ACHN (cell line): ENCODE measurements around the gene HGFAC.

Experiments
- DNase-seq: peaks from one replicate; pipeline ENCODE4 v3.0.0-alpha.2; 2015
- in situ Hi-C: cut with HindIII; loops from 2 replicates; pipeline ENCODE4 v1.10.0; 2017; ENCODE audit warnings: low sequenced_read_pairs, low pct_ligation_motif_present, low pct_unique_long_range_greater_than_20kb

Gene HGFAC

GRCh38 chr4:3466691-3467600, 25.2 kb downstream of the HGFAC start:
- no peak for DNase-seq
- in situ Hi-C loops, result no loop called here

- in situ Hi-C loops, result no loop called here
- no peak for DNase-seq
Observed at GRCh38 chr4:3467601-3468031, 25.8 kb downstream of the HGFAC start.

GRCh38 chr4:3468154-3468553, 26.4 kb downstream of the HGFAC start:
- DNase-seq, result no peak
- in situ Hi-C loops, result no loop called here

GRCh38 chr4:3468804-3469203, 27.0 kb downstream of the HGFAC start:
- DNase-seq, result no peak
- in situ Hi-C loops, result no loop called here

- in situ Hi-C loops, result no loop called here
- no peak for DNase-seq
Observed at GRCh38 chr4:3469386-3470243, 27.8 kb downstream of the HGFAC start.

GRCh38 chr4:3470244-3471097, 28.7 kb downstream of the HGFAC start:
- DNase-seq, result no peak
- in situ Hi-C loops, result no loop called here

- in situ Hi-C loops, result no loop called here
- no peak for DNase-seq
Observed at GRCh38 chr4:3471098-3471760, 29.5 kb downstream of the HGFAC start.

GRCh38 chr4:3471886-3472285, 30.1 kb downstream of the HGFAC start:
- in situ Hi-C loops, result no loop called here
- DNase-seq, result no peak

GRCh38 chr4:3472411-3473141, 30.8 kb downstream of the HGFAC start:
- no peak for DNase-seq
- in situ Hi-C loops, result no loop called here

- in situ Hi-C loops, result no loop called here
- DNase-seq, result no peak
Observed at GRCh38 chr4:3473181-3473950, 31.6 kb downstream of the HGFAC start.

- in situ Hi-C loops, result no loop called here
- DNase-seq, result no peak
Observed at GRCh38 chr4:3473996-3474765, 32.4 kb downstream of the HGFAC start.

GRCh38 chr4:3475041-3475712, 33.4 kb downstream of the HGFAC start:
- no peak for DNase-seq
- in situ Hi-C loops, result no loop called here

- in situ Hi-C loops, result no loop called here
- DNase-seq, result no peak
Observed at GRCh38 chr4:3475713-3476260, 34.0 kb downstream of the HGFAC start.

- in situ Hi-C loops, result no loop called here
- DNase-seq, result no peak
Observed at GRCh38 chr4:3476341-3476747, 34.6 kb downstream of the HGFAC start.

- in situ Hi-C loops, result no loop called here
Observed at GRCh38 chr4:3476936-3477749, 35.4 kb downstream of the HGFAC start.

More at GRCh38 chr4:3476936-3477749, 35.4 kb downstream of the HGFAC start:
- DNase-seq, result no peak
